Renal pelvis (tissue), 4 donors: Measurements from ENCODE around the gene FCMR. TPM values are rescaled to one million over a fixed set of nuclear protein-coding genes. Genes with fewer than 3 reads are reported as not detected.
"Not testable (repeated sequence)": the region's sequence is repeated elsewhere in the genome, so short reads cannot be mapped to it uniquely, and the experiment has no call there.

Experiments used
- DNase-seq: peaks from one replicate; pipeline ENCODE4 v3.0.0-alpha.2; 2013
- polyA plus RNA-seq, 3 donors: library from polyadenylated mRNA; unstranded; fragments of 120-200 nt; gene quantifications; one replicate each; pipeline ENCODE4 v1.2.1, GENCODE V29; 2013; ENCODE audit not compliant: insufficient read length in 3 of 3

FCMR gene
- polyA plus RNA-seq, 3 donors, result 1.6 to 2.5 (median 2.2) TPM

DNA sequence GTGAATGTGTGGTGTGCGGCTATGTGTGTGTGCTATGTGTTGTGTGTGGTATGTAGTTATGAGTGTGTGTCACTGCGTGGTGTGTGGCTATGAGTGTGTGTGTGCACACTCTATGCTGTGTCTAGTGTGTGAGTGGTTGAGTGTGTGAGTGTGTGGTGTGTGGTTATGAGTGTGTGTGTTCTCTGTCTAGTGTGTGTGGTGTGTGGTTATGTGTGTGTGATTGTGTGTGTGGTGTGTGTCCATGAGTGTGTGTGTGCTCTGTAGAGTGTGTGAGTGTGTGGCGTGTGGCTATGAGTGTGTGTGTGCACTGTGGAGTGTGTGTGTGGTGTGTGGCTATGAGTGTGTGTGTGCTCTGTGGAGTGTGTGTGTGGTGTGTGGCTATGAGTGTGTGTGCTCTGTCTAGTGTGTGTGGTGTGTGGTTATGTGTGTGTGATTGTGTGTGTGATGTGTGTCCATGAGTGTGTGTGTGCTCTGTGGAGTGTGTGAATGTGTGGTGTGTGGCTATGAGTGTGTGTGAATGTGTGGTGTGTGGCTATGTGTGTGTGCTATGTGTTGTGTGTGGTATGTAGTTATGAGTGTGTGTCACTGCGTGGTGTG, 2.3 kb upstream of the FCMR start:
- not testable (repeated sequence) for DNase-seq

DNA sequence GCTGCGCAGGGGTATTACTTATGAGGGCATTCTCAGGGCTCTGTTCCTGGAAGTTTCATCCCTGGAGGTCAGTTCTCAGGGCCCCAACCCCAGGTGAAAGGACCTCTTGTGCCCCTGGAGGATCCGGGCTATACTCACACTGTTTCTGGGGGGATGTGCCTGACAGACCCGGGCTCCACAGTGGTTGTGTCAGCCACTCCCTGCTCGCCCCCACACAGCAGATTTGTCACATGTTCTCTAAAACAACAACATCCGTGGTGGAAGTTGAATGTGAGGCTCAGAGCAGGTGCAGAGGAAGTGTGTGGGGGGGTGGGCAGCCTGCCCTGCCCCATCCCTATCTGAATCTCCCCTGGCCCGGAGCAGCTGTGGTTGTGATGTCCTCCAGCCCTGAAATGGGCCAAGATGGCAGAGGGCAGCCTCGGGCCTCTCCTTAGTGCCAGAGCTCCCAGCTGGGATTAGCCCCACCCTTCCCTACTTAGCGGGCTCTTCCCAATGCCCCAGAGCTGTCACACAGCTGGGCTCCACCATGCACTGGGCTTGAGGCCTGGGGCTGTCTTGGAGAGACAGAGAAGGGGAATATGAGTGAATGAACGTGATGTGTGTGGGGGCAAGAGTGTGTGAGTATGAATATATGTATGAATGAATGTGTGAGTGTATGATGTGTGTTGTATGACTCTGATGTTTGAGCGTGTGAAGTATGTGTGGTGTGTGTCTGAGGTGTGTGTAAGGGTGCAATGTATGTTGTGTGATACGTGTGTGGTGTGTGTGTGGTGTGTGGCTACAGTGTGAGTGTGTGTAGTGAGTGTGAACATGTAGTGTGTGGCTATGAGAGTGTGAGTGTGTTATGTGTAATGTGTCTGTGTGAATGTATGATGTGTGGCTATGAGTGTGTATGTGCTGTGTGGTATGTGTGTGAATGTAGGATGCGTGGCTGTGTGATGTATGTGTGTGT, 1.5 kb upstream of the FCMR start:
- no peak for DNase-seq

DNA sequence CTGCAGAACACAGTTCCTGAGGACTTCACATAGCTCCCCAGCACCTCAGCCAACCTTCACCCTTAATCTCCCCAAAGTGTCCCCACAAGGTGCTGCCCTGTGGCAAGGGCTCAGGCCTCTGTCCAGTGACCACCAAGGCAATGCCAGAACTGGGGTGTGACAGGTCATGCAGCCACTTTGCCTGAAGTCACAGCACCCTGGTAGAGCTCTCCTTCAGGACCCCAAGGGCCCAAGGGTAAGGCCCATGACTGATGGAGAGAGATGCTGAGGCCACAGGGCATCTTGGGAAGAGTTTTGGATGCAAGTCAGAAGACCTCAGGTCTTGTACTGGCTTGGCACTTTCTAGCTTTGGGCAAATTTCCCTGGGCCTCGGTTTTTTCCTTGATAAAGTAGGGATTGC, 783 bp upstream of the FCMR start:
- no peak for DNase-seq

- DNase-seq, result no peak
These were observed 3.7 kb downstream of the FCMR start for GRCh38 chr1:206918076-206918475.

DNA sequence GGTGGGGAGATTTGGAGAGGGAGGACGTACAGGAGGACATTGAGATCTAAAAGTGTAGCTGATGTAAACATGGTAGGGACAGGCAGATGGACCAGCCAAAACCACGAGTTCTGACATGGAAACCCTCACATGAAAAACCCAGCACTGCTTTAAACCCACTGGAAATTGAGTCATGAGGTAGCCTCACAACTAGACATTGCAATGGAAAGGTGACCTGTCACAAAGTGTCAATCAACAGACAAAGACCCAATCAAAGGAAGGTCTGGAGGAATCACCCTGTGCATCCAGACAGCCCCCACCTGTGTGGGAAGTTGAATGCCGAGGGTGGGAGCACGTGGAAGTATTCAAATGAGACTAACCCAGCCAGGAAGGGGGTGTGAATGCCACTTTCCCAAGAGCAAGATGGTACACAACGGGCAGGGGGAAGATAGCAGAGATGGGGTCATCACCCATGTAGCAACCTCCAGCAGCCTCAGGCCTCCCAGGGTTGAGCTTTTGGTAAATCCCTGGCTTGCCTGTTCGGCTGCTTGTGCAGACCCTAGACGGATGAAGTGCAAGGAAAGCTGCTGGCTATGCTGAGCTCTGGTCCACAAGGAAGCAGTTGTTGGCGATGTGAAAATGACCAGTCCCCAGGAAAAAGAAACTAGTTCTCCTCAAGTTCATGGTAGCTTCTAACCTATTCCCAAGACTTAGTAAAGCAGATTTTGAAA, 5.6 kb downstream of the FCMR start:
- no peak for DNase-seq

- no peak for DNase-seq
These were observed 6.6 kb downstream of the FCMR start for GRCh38 chr1:206915030-206915735.

GRCh38 chr1:206913766-206914537, 7.8 kb downstream of the FCMR start:
- DNase-seq, result no peak

DNA sequence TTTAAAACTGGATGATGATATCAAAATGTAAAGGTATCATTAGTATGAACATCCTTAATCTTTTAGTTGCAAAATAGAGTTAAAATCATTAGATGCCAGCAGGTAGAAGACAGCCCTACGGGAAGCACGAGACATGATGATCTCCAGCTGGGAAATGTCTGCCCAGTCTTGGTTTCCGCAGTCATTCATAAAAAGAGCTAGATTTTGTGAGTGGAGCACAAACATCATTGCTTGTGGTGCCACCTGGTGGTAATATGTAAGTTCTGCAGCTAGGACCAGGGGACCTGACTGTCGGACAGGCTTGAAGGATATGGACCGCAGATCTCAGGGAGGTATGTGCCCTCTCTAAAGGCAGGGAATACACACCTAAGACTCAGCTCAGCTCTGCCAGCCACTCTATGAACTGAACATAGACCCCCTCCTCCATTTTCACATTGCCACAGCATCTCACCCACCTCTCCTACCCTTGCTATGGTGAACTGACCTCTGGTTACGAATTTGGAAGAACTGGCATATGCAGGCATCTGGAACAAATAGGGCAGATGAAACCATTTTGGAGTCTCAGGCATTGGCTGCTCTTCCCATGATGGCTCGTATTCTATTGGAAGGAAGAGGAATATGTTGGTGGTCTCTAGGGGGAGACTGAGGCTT, 9.2 kb downstream of the FCMR start:
- DNase-seq, result peak; percentile 80

- DNase-seq, result peak; percentile 46
These were observed 10.6 kb downstream of the FCMR start for GRCh38 chr1:206911064-206911663.

- DNase-seq, result no peak
These were observed 11.8 kb downstream of the FCMR start for GRCh38 chr1:206909883-206910318.

DNA sequence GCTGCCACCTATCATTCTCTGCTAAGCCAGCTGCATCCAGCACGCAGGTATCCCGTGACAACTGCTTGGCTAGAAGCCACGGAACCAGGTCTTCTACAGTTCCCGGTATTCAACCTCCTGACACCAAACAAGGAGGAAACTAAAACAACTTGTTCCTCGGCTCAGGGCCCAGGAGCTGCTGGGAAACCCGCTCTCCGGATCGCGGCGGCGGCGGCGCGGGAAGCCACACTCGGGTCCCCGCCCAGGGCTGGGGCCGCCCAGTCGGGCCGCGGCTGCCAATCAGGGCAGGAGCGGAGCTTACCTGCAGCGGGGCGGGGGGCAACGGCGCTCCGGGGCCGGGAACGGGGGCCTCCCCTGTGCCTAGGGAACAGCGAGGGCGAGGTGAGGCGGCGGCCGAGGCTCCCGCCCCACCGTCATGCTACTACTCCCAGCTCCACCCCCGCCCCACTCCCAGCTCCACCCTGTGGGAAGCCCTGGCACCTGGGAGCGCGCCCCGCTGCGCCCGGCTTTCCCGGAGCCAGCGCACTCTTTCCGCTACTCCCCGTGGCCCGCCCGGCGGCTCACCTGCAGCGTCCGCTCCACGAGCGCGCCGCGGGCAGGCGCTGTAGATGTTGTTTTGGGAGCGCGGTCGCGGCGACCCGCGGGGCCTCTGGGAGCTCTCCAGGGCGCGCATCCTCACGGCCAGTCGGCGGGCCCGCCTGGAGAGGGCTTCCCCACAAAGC, 12.4 kb downstream of the FCMR start:
- DNase-seq, result peak; percentile 87

- no peak for DNase-seq
These were observed 13.7 kb downstream of the FCMR start for GRCh38 chr1:206908038-206908437.

DNA sequence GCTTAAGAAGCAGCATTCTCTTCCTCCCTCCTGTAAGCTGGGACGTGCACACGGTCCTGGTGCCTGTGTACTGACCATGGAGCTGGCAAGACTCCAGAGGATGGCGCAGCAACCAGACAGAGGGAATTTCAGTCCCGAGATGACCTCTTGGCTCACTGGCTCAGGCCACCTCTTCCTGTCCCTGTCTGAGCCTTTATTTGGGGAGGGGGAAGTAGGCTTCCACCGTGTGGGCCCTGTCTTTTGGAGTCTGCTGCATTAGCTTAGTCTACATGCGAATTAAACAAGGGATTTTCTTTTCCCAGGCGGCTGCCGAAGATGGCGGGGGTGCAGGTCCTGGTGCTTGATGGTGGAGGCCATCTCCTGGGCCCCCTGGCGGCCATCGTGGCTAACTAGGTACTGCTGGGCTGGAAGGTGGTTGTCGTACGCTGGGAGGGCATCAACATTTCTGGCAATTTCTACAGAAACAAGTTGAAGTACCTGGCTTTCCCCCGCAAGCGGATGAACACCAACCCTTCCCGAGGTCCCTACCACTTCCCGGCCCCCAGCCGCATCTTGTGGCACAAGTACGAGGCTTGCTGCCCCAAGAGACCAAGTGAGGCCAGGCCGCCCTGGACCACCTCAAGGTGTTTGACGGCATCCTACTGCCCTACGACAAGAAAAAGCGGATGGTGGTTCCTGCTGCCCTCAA, 14.3 kb downstream of the FCMR start:
- DNase-seq, result no peak

- DNase-seq, result no peak
These were observed 16.2 kb downstream of the FCMR start for GRCh38 chr1:206905295-206906164.

- no peak for DNase-seq
These were observed 17.2 kb downstream of the FCMR start for GRCh38 chr1:206904423-206905142.

DNA sequence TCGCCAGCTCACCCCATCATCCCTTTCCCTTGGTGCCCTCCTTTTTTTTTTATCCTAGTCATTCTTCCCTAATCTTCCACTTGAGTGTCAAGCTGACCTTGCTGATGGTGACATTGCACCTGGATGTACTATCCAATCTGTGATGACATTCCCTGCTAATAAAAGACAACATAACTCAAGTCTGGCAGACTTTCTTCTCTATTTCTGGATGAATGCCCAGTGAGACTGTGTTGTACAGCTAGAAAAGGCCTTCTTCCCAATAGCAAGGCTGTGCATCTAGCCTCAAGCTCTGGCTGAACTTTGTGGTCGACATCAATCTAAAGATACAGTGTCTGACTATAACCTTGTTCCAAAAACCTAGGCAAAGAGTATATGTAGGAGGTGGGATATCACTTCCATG, 18.1 kb downstream of the FCMR start:
- DNase-seq, result no peak

DNA sequence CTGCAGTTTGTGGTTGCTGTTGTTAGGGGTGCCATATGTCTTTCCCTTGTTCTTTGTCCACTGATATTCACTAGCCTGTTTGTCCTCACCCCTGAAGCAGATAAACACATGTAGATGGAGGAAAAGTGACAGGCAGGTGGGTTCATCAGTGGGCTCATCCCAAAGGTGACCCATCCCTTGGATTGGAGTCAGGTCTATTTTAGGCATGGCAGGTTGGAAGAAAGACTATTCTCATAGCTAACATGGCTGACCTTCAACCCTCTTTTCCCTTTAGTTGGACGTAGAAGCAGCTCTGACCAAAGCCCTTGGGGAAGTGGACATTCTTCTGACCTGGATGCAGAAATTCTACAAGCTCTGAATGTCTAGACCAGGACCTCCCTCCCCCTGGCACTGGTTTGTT, 19.0 kb downstream of the FCMR start:
- no peak for DNase-seq
